GM19193 (cell line): ENCODE data around the gene TBC1D12.

Source experiments
- POLR2A ChIP-seq: IDR thresholded peaks from 4 replicates; pipeline ENCODE4 v1.6.1; 2011; ENCODE audit not compliant: insufficient read depth, insufficient read length; ENCODE audit errors: extremely low read depth

TBC1D12 gene

DNA sequence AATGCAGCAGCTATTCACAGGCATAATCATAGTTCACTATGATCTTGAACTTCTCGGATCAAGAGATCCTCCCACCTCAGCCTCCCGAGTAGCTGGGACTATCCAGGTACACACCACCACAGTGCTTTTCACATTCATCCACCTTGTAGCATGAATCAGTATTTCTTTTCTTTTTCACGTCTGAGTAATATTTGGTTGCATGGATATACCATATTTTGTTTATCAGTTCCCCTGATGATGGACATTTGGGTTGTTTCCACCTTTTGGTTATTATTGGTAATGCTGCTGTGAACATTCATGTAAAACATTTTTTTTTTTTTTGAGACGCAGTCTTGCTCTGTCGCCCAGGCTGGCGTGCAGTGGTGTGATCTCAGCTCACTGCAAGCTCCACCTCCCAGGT is 3.6 kb upstream of the TBC1D12 start:
- no peak for TF ChIP-seq POLR2A

GRCh38 chr10:94402843-94403379 is 570 bp downstream of the TBC1D12 start:
- no peak for TF ChIP-seq POLR2A

DNA sequence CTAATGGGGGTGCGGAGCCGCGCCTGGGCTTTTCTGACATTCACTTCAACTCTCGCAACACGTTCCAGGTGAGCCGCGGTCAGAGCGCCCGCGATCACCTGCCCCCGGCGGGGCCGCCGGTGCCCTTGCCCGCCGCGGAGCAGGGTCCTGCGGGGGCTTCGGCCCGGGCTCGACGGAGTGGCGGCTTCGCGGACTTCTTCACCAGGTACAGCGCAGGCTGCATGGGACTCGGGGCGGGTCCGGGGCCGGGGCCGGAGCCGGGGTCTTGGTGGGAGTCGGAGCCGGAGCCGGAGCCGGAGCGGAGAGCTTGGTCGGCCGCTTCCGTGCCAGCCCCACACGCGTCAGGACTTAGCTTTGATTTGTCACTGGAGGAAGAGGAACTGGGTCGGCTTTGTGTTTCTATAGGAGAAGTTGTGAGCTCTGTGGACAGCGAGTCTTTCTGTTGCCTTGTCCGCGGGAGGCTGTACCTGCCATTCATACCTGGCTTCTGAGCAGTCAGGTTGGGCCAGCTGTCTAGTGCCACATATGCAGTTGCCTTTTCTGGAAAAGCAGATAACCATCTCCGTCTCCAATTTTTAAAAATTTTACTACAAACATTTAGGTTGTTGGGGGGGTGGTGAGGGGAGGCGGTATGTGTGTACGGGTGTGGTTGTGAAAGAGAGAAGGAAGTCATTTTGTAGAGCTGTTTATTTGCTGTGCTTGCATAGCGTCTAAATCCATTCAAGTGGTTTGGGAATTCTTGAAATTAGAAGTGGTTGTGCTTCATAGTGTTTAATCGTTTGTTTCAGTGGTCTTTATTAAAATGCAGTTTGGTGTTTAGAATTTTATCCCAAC is 1.3 kb downstream of the TBC1D12 start:
- TF ChIP-seq POLR2A: peak; percentile 54

DNA sequence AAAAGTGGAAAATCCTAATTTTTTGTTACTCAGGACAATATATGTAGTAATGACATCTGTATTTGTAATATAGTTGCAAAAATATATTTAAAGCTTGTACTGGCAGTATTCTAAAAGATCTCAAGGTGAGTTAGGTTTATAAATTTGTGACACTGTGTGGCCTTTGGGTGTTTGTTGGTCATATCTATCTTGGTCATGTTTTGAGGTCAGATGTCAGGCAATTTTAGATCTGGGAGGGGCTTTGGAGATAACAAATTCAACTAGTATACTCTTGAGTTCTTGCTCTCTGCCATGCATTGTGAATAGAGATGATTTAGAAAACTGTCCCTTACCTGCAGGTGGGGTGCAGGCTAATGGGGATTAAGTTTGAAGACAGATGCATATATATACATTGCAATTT is 3.1 kb downstream of the TBC1D12 start:
- no peak for TF ChIP-seq POLR2A

DNA sequence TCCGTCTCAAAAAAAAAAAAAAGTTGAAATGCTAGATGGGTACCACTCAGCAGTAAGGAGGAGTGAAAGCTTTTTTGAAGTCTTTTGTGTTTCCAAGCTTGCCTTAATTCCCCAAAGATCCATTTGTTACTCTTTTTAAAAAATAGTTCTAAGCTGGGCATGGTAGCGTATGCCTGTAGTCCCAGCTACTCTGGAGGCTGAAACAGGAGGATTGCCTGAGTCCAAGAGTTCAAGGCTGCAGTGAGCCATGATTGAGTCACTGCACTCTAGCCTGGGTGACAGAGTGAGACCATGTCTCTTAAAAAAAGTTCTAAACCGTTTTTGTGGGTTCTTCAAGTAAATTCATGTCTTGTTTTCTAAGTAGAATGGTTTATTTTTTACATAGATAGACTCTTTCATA is 5.3 kb downstream of the TBC1D12 start:
- no peak for TF ChIP-seq POLR2A

DNA sequence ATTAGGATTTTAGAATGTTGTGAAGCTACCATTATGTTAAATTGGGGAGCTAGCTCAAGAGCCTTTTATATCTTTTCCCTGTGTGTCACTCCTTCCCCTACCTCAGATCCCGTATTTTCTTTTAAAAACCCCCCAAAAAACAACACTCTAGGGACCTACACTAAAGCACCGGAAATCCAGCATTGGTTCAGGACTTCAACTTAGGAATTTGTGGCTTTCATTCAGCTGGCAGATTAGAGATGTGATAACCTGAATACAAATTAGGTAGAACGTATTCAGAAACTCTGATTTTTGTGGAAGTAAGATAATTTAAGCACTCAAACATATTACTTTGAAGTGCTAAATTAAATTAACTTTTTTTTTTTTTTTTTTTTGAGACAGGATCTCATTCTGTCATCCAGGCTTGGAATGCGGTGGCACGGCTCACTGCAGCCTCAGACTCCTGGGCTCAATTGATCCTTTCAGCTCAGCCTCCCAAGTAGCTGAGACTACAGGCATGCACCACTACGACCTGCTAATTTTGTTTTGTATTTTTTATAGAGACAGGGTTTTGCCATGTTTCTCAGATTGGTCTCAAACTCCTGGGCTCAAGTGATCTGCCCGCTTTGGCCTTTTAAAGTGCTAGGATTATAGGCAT is 6.8 kb downstream of the TBC1D12 start:
- no peak for TF ChIP-seq POLR2A

DNA sequence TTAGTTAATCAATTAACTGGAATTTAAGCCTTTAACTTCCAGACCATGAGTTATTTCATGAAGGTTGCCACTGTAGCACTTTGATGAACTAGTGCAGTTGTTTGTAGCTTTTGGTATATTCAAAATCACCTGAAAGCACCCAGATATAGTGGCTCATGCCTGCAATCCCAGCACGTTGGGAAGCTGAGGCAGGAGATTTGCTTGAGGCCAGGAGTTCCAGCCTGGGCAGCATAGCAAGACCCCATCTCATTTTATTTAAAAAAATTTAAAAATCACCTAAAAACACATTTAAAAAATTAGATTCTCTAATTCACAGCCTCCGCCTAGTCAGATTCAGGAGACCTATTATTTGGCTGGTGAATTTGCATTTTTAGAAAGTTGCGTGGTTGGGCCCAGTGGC is 9.0 kb downstream of the TBC1D12 start:
- TF ChIP-seq POLR2A: no peak

DNA sequence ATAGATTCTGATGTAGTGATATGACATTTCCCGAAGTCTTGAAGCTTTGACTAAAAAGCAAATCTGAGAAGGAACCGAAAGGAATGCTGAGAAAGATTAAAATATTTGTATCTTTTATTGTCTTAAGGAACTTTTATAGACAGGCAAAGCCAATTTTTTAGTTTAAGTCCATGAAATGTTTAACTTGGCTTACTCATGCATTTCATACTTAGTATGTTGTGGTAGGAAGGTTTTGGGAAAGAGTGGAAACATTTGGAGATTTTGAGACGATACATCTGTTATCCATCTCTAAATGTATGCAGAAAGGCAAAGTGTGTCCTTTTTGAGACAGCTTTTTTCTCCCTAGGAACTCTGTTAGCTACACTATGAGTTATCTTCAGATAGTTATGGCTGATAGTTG is 10.1 kb downstream of the TBC1D12 start:
- TF ChIP-seq POLR2A: no peak

GRCh38 chr10:94413361-94413760 is 11.0 kb downstream of the TBC1D12 start:
- no peak for TF ChIP-seq POLR2A

GRCh38 chr10:94416896-94417295 is 14.6 kb downstream of the TBC1D12 start:
- TF ChIP-seq POLR2A: no peak

DNA sequence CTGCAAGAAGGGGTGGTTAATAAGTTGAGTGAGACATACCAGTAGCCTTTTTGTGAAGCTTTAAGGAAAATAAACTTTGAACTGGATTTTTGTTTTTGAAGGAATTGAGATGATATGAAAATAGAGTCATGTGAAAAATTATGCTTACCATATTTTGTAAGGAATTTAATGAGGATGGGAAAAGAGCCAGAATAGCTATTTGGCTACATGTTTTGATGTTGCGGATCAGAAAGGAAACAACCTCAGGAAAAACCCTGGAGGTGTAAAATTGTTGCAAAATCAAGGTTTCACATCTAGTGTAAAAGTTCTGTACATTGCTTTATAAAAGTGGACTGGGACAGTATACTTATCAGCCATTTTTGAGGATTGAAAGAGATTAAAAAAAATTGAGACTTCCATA is 15.0 kb downstream of the TBC1D12 start:
- TF ChIP-seq POLR2A: no peak

DNA sequence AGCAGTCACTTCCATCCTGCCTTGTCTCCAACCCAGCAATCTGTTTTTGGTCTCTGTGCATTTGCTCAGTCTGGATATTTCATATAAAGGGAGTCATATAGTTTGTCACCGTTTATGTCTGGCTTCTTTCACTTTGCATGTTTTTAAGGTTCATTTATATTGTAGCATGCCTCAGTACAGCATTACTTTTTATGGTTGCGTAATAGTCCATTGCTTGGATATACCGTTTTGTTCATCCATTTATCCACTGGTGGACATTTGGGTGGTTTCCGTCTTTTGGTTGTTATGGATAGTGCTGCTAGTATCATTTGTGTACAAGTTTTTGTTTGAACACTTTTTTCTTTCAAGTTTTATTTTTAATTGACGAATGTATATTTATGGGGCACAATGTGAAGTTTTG is 18.2 kb downstream of the TBC1D12 start:
- no peak for TF ChIP-seq POLR2A

DNA sequence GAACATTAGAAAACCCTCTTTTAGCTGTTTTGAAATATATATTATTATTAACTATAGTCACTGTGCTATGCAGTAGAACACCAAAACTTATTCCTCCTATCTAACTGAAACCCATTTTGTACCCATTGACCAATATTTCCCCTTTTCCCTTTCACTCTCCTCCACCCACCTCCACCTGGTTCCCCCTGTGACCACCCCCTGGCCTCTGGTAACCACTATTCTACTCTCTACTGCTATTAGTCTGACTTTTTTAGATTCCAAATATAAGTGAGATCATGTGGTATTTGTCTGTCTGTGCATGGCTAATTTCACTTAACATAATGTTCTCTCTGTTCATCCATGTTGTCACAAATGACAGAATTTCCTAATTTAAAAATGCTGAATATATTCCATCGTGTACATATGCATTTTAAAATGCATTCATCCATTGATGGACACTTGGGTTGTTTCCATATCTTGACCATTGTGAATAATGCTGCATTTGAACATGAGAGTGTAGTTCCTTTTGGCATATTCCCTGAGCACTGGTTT is 18.7 kb downstream of the TBC1D12 start:
- TF ChIP-seq POLR2A: no peak

DNA sequence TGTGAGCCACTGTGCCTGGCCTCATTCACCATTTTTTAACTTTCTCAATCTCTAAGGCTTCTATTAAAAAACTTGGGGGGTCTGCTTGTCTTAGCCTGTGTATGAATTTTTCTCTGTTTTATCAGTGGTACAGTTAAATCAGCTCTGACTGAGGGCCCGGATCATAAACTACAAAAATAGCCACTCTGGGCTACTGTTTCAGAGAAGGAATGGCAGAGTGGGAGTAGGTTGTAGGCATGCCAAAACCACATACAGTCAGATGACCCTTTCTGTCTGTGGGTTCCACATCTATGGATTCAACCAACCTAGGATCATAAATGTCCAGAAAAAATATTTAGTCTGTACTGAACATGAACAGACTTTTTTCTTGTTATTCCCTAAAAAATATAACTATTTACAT is 21.3 kb downstream of the TBC1D12 start:
- no peak for TF ChIP-seq POLR2A

DNA sequence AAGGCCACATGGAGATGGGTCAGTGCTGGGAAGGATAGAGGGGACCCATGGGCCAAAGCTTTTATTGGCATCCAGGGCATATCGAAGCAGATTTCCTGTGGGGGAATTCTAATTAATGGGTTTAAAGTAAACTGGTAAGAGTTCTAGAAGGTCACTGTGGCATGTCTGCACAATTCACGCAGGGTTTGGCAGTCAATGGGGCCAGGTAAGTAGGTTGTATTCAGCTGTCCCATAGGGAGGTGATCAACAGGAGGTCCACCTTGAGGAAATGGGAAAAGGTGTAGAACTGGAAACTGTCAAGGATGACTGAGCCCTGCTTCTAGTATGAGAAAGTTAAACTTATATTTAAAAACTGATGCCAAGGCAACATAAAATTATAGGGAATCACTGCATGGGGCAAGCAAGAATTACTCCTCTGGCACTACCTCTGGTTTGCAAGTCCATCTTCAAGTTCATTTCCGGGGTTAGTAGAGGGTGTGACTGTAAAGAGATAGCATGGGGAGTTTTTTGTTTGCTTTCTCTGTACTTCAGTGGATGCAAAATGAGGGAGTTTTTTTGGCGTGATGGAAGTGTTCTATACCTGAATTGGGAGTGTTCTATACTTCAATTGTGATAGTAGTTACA is 22.5 kb downstream of the TBC1D12 start:
- no peak for TF ChIP-seq POLR2A
